ENCODE measurements around the gene VMP1. TPM values are rescaled to one million over a fixed set of nuclear protein-coding genes. Genes with fewer than 3 reads are reported as not detected.

VMP1 gene
- total and polyA plus RNA-seq, 2 of the 13 experiments (the other 11 are each of a cell fraction or from before 2014, with no cell fraction given), result 186 to 271 TPM

- TF ChIP-seq ZNF580 (CRISPR knock-in tag; IDR thresholded peaks at IDR 0.05; ENCODE audit: borderline replicate concordance, low read depth), result peak; percentile 77; the same call in 1 of the 2 replicates
- peak; percentile 84 for TF ChIP-seq GATA4 (IDR thresholded peaks at IDR 0.05; ENCODE audit: borderline replicate concordance, low read depth)
- 0 out of 2 replicates have a peak, but pooled peaks have one; percentile 42 for TF ChIP-seq MXD3 (CRISPR knock-in tag; IDR thresholded peaks at IDR 0.05)
- peak; percentile 60; the same call in 1 of the 2 replicates for TF ChIP-seq ZNF703 (CRISPR knock-in tag; IDR thresholded peaks at IDR 0.05; ENCODE audit: borderline replicate concordance)
- no peak for TF ChIP-seq ZSCAN31 (CRISPR knock-in tag; IDR thresholded peaks at IDR 0.05; ENCODE audit: low read depth)
- TF ChIP-seq KLF12 (CRISPR knock-in tag; IDR thresholded peaks at IDR 0.05; ENCODE audit: borderline replicate concordance), result peak; percentile 85; the same call in 1 of the 2 replicates
- TF ChIP-seq ATF3 (CRISPR knock-in tag; IDR thresholded peaks at IDR 0.05), result peak; percentile 61; the same call in 1 of the 2 replicates
- no peak for TF ChIP-seq ZNF329 (CRISPR knock-in tag; IDR thresholded peaks at IDR 0.05; ENCODE audit: low read depth)
- TF ChIP-seq RXRB (CRISPR knock-in tag; IDR thresholded peaks at IDR 0.05; ENCODE audit: borderline replicate concordance), result peak; percentile 90
- no peak for TF ChIP-seq EEA1 (CRISPR knock-in tag; IDR thresholded peaks at IDR 0.05; ENCODE audit: borderline replicate concordance)
- peak; percentile 62 for TF ChIP-seq ZNF441 (CRISPR knock-in tag; IDR thresholded peaks at IDR 0.05; ENCODE audit: borderline replicate concordance)
- peak; percentile 9 for TF ChIP-seq TBL1XR1 (IDR thresholded peaks at IDR 0.05; ENCODE audit: borderline replicate concordance, low read length, partially characterized antibody)
- TF ChIP-seq ZNF414 (CRISPR knock-in tag; IDR thresholded peaks at IDR 0.05), result no peak; the same call in 1 of the 2 replicates
- no peak for TF ChIP-seq CREBL2 (CRISPR knock-in tag; IDR thresholded peaks at IDR 0.05; ENCODE audit: borderline replicate concordance)
- peak; percentile 75; the same call in 1 of the 2 replicates for TF ChIP-seq SNAPC2 (CRISPR knock-in tag; IDR thresholded peaks at IDR 0.05)
- TF ChIP-seq CHD4 (IDR thresholded peaks at IDR 0.05; ENCODE audit: borderline replicate concordance, low read length), result no peak; the same call in 1 of the 2 replicates
- TF ChIP-seq IRF9 (CRISPR knock-in tag; IDR thresholded peaks at IDR 0.05; ENCODE audit: borderline replicate concordance), result no peak
- no peak for TF ChIP-seq ATF1 (CRISPR knock-in tag; IDR thresholded peaks at IDR 0.05)
- no peak for TF ChIP-seq HMGXB4 (CRISPR knock-in tag; IDR thresholded peaks at IDR 0.05; ENCODE audit: borderline replicate concordance in 1 of 2, low read depth in 1 of 2)
- peak; percentile 48; the same call in 1 of the 2 replicates for TF ChIP-seq ZBTB43 (CRISPR knock-in tag; conservative IDR thresholded peaks at IDR 0.05)
- no peak for TF ChIP-seq KLF9 (CRISPR knock-in tag; IDR thresholded peaks at IDR 0.05; ENCODE audit: low read depth)
- no peak for TF ChIP-seq ISX (CRISPR knock-in tag; conservative IDR thresholded peaks at IDR 0.05)
Measured at GRCh38 chr17:59846394-59847165, 139.1 kb downstream of the VMP1 start (continued).
